DMS153 (cell line): ENCODE measurements around the gene HINT1.
"Not testable (repeated sequence)": the region's sequence is repeated elsewhere in the genome, so short reads cannot be mapped to it uniquely, and the experiment has no call there.

Experiments used
- DNase-seq: peaks from one replicate; lab custom pipeline; 2025; lab: John Stamatoyannopoulos, UW

HINT1 gene

GRCh38 chr5:131165119-131165727, at the start of gene HINT1:
TSS of gene HINT1 (minus strand) at chr5:131165256. CDS start at chr5:131165205, 51 bp downstream.
- DNase-seq: peak; percentile 43

GRCh38 chr5:131214609-131215227, 49.7 kb upstream of the HINT1 start:
- no peak for DNase-seq

- DNase-seq: no peak
Observed at GRCh38 chr5:131212471-131213021, 47.5 kb upstream of the HINT1 start.

- no peak for DNase-seq
Observed at GRCh38 chr5:131211669-131212068, 46.6 kb upstream of the HINT1 start.

- no peak for DNase-seq
Observed at GRCh38 chr5:131210151-131210510, 45.1 kb upstream of the HINT1 start.

GRCh38 chr5:131209506-131210150, 44.6 kb upstream of the HINT1 start:
- DNase-seq: no peak

- no peak for DNase-seq
Observed at GRCh38 chr5:131209175-131209505, 44.1 kb upstream of the HINT1 start.

- no peak for DNase-seq
Observed at GRCh38 chr5:131206772-131207171, 41.7 kb upstream of the HINT1 start.

- no peak for DNase-seq
Observed at GRCh38 chr5:131206061-131206460, 41.0 kb upstream of the HINT1 start.

- no peak for DNase-seq
Observed at GRCh38 chr5:131204964-131205363, 39.9 kb upstream of the HINT1 start.

- DNase-seq: no peak
Observed at GRCh38 chr5:131200560-131200959, 35.5 kb upstream of the HINT1 start.

- DNase-seq: no peak
Observed at GRCh38 chr5:131198625-131199024, 33.6 kb upstream of the HINT1 start.

- DNase-seq: no peak
Observed at GRCh38 chr5:131196331-131196730, 31.3 kb upstream of the HINT1 start.

- no peak for DNase-seq
Observed at GRCh38 chr5:131195696-131196095, 30.6 kb upstream of the HINT1 start.

GRCh38 chr5:131194725-131195124, 29.7 kb upstream of the HINT1 start:
- DNase-seq: no peak

GRCh38 chr5:131193897-131194296, 28.8 kb upstream of the HINT1 start:
- DNase-seq: not testable (repeated sequence)

- DNase-seq: no peak
Observed at GRCh38 chr5:131193106-131193505, 28.1 kb upstream of the HINT1 start.

- DNase-seq: no peak
Observed at GRCh38 chr5:131186561-131187256, 21.7 kb upstream of the HINT1 start.

- no peak for DNase-seq
Observed at GRCh38 chr5:131185523-131186104, 20.6 kb upstream of the HINT1 start.

GRCh38 chr5:131182839-131183238, 17.8 kb upstream of the HINT1 start:
- no peak for DNase-seq

GRCh38 chr5:131180407-131180806, 15.4 kb upstream of the HINT1 start:
- no peak for DNase-seq

- DNase-seq: no peak
Observed at GRCh38 chr5:131171276-131171810, 6.3 kb upstream of the HINT1 start.
